Measurements from ENCODE around the gene COQ3. TPM values are rescaled to one million over a fixed set of nuclear protein-coding genes. Genes with fewer than 3 reads are reported as not detected.
"Not testable (repeated sequence)": the region's sequence is repeated elsewhere in the genome, so short reads cannot be mapped to it uniquely, and the experiment has no call there.

COQ3 gene
- total and polyA plus RNA-seq, 7 donors = 13.5 to 20.0 (median 19.0) TPM

GRCh38 chr6:99345164-99345563 lies 48.8 kb downstream of the COQ3 start:
- H3K4me1 ChIP-seq = peaks cover 4% of the 10 kb centered on the region
- no peak overlapping the region for H3K27ac ChIP-seq
- WGBS, 3 donors = 90 to 94% (median 92%) methylated on average over 4 of the region's 4 CpGs
- no peaks in the 10 kb centered on the region for H3K36me3 ChIP-seq (ENCODE audit: insufficient read depth in 1 of 2, low read depth in 1 of 2)
- no peaks in the 10 kb centered on the region for H3K9me3 ChIP-seq
- no peak for ATAC-seq
- no peak for DNase-seq
- H3K27me3 ChIP-seq (ENCODE audit: insufficient read depth in 3 of 3, low read length in 2 of 3) = peaks cover 0 to 36% (median 4%) of the 10 kb centered on the region in 3 donors
- no peak for TF ChIP-seq CTCF (IDR thresholded peaks at IDR 0.05)
- intact Hi-C loops (cut with DNase I) = no loop called here
- no peak overlapping the region for H3K4me3 ChIP-seq

- no peaks in the 10 kb centered on the region for H3K36me3 ChIP-seq (ENCODE audit: insufficient read depth in 1 of 2, low read depth in 1 of 2)
- H3K27ac ChIP-seq = no peak overlapping the region
- H3K9me3 ChIP-seq = no peaks in the 10 kb centered on the region
- ATAC-seq (no peak), DNase-seq (no peak)
- no peak for TF ChIP-seq CTCF (IDR thresholded peaks at IDR 0.05)
- H3K27me3 ChIP-seq (ENCODE audit: insufficient read depth in 3 of 3, low read length in 2 of 3) = peaks cover 0 to 27% (median 2%) of the 10 kb centered on the region in 3 donors
- H3K4me3 ChIP-seq = no peak overlapping the region
- no peaks in the 10 kb centered on the region for H3K4me1 ChIP-seq
- intact Hi-C loops (cut with DNase I) = no loop called here
- WGBS, 3 donors = 53 to 55% (median 55%) methylated on average over 3 of the region's 3 CpGs
These were observed 49.7 kb downstream of the COQ3 start for GRCh38 chr6:99344289-99344688.

- ATAC-seq (no peak), DNase-seq (no peak)
- no peaks in the 10 kb centered on the region for H3K9me3 ChIP-seq
- WGBS, 3 donors = 80 to 90% (median 83%) methylated on average over 5 of the region's 5 CpGs
- TF ChIP-seq CTCF (IDR thresholded peaks at IDR 0.05) = no peak
- intact Hi-C loops (cut with DNase I) = no loop called here
- H3K36me3 ChIP-seq (ENCODE audit: insufficient read depth in 1 of 2, low read depth in 1 of 2) = no peaks in the 10 kb centered on the region
- no peaks in the 10 kb centered on the region for H3K4me1 ChIP-seq
- no peak overlapping the region for H3K27ac ChIP-seq
- H3K4me3 ChIP-seq = no peak overlapping the region
- H3K27me3 ChIP-seq (ENCODE audit: insufficient read depth in 3 of 3, low read length in 2 of 3) = peaks cover 0 to 12% (median 2%) of the 10 kb centered on the region in 3 donors
These were observed 52.0 kb downstream of the COQ3 start for GRCh38 chr6:99341862-99342455.

GRCh38 chr6:99338188-99338587 lies 55.8 kb downstream of the COQ3 start:
- no peak for TF ChIP-seq CTCF (IDR thresholded peaks at IDR 0.05)
- ATAC-seq (no peak), DNase-seq (no peak)
- 27 to 41% (median 29%) methylated on average over 2 of the region's 2 CpGs for WGBS, 3 donors
- no peaks in the 10 kb centered on the region for H3K9me3 ChIP-seq
- no peak overlapping the region for H3K27ac ChIP-seq
- intact Hi-C loops (cut with DNase I) = loop anchor here in 1 of 2 donors (10.0 kb wide), 1 partner anchor 407 kb away; no protein-coding TSS in a partner anchor
- H3K4me1 ChIP-seq = no peaks in the 10 kb centered on the region
- H3K27me3 ChIP-seq (ENCODE audit: insufficient read depth in 3 of 3, low read length in 2 of 3) = peaks cover 0 to 2% (median 0%) of the 10 kb centered on the region in 3 donors
- no peak overlapping the region for H3K4me3 ChIP-seq
- no peaks in the 10 kb centered on the region for H3K36me3 ChIP-seq (ENCODE audit: insufficient read depth in 1 of 2, low read depth in 1 of 2)

- H3K4me3 ChIP-seq; H3K9me3 ChIP-seq; H3K27me3 ChIP-seq (ENCODE audit: insufficient read depth in 3 of 3, low read length in 2 of 3); ATAC-seq; H3K4me1 ChIP-seq; H3K36me3 ChIP-seq (ENCODE audit: insufficient read depth in 1 of 2, low read depth in 1 of 2); DNase-seq; H3K27ac ChIP-seq: not testable (repeated sequence)
- WGBS, 3 donors = 81 to 88% (median 84%) methylated on average over 6 of the region's 6 CpGs
- intact Hi-C loops (cut with DNase I) = loop anchor here in 1 of 2 donors (10.0 kb wide), 1 partner anchor 410 kb away; no protein-coding TSS in a partner anchor
These were observed 58.7 kb downstream of the COQ3 start for GRCh38 chr6:99335298-99335697.

Measured in psoas muscle (tissue), 8 donors.